Activated T-helper 1 cell treated with Interleukin-2 at 50 U/mL for 16 hours (primary cell): ENCODE measurements around the gene EEFSEC.

Source experiments
- DNase-seq: peaks from one replicate; pipeline ENCODE4 v3.0.0-alpha.2; 2020; ENCODE audit warnings: low read depth

Gene EEFSEC

GRCh38 chr3:128447561-128448013 lies 294.3 kb downstream of the EEFSEC start:
- no peak for DNase-seq

- no peak for DNase-seq
Measured at GRCh38 chr3:128448491-128448890, 295.2 kb downstream of the EEFSEC start.

GRCh38 chr3:128449111-128449638 lies 295.9 kb downstream of the EEFSEC start:
- no peak for DNase-seq

- DNase-seq, result no peak
Measured at GRCh38 chr3:128452120-128452519, 298.8 kb downstream of the EEFSEC start.

- no peak for DNase-seq
Measured at GRCh38 chr3:128452678-128453275, 299.5 kb downstream of the EEFSEC start.

- no peak for DNase-seq
Measured at GRCh38 chr3:128453501-128454309, 300.4 kb downstream of the EEFSEC start.

- DNase-seq, result no peak
Measured at GRCh38 chr3:128454310-128454618, 301.0 kb downstream of the EEFSEC start.

GRCh38 chr3:128455116-128455515 lies 301.8 kb downstream of the EEFSEC start:
- DNase-seq, result no peak

- no peak for DNase-seq
Measured at GRCh38 chr3:128455786-128456748, 302.8 kb downstream of the EEFSEC start.

- no peak for DNase-seq
Measured at GRCh38 chr3:128456776-128457715, 303.8 kb downstream of the EEFSEC start.

- no peak for DNase-seq
Measured at GRCh38 chr3:128457937-128458336, 304.7 kb downstream of the EEFSEC start.
